ENCODE measurements around the gene KCTD15. TPM values are rescaled to one million over a fixed set of nuclear protein-coding genes. Genes with fewer than 3 reads are reported as not detected.

The KCTD15 gene
- total and polyA plus RNA-seq, 10 donors = 7.6 to 31.8 (median 19.2) TPM

DNA sequence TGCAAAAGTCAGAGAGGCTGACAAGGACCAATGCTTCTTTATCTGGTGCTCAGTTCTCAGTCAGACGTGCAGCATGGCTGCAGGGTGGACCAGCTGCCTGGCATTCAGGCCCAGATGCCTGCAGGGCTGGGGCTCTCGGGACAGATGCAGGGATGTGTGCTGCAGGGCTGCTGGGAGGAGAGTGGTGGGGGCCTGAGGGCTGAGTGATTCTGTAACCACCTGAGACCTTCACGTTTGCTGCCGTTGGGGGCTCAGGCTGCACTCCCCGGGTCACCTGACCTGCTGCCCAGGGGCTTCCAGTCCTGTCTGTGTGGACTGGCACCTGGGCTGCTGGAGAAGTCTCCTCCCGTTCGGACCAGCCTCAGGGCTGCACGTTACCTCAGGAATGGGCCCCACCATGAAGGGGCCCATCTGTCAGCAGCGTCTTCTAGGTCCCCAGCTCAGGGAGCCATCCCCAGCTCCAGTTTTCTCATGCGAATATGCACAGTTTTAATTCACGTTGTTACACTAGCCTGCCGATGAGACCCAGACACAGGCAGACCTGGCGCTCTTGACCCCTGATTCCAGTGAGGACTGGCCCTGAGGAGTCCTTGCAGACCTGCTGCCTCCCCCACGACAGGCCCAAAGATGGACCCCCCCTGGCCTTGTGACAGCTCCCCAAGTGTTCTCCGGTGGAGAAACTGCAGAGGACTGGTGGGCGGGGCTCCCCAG lies 16.9 kb downstream of the KCTD15 start:
- peak; percentile 51 for DNase-seq
- no peak overlapping the region for H3K4me3 ChIP-seq
- H3K4me1 ChIP-seq = peaks cover 0 to 24% (median 8%) of the 10 kb centered on the region in 6 donors
- intact Hi-C loops (cut with DNase I; ENCODE audit: low total_unique reads) = no loop called here
- H3K9me3 ChIP-seq = no peaks in the 10 kb centered on the region
- WGBS, 5 donors = 81 to 91% (median 87%) methylated on average over 13 to 16 of the region's 16 CpGs
- no peaks in the 10 kb centered on the region for H3K27me3 ChIP-seq (replicated peaks in 1 of 7)
- H3K27ac ChIP-seq = no peak overlapping the region
- TF ChIP-seq POLR2AphosphoS5 (IDR thresholded peaks at IDR 0.05) (no peak), CTCF (IDR thresholded peaks at IDR 0.05 in 8 of 11, conservative IDR thresholded peaks at IDR 0.05 in 3 of 11) (no peak), POLR2A (IDR thresholded peaks at IDR 0.05) (no peak)
- H3K36me3 ChIP-seq = peaks cover 0 to 39% (median 18%) of the 10 kb centered on the region in 6 donors

DNA sequence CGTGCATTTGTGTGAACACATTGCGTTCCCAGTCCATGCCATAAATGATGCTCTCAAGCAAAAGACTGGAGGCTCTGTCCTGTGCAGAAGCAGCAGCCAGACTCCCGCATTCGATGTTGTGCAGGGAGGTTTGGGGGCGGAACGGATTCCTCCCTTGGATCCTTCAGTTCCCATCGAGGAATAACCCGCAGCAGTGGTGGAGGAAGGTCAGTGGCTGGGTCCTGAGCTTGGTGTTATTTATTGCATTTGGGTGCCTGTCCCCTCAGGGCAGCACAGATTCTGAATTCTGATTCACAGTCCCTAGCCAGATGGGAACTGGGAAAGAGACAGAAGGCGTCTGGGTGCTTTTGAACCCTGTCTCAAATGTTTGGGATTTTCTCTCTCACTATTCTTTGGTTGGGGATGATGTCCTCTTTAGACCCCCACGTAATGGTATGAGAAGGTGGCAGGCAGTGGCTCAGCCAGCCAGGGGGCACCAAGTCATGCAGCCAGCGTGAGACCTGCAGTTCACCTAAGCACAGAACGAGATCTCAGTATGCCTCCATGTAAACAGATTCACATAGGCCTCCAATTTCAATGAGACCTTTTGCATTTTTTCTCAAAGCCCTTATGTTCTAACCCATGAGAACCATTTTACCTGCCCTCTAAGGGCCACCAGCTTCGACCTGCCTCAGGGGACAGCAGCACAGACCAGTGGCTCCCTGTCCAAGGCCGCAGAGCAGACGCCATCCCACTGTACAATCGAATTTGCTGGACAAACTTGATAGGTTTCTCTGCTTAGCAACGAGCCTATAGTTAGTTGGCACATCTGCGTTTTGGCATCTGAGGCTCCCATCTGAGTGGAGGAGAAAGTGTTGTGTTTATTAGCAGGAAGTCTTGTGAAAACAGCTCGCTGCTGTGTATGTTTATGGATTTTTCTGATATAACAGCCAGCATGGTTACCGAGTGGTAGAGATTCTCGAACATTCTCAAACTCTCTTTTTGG lies 17.8 kb downstream of the KCTD15 start:
- Histone ChIP-seq H3K4me3 (no peak overlapping the region), H3K27ac (no peak overlapping the region), H3K36me3 (peaks cover 0 to 39% (median 18%) of the 10 kb centered on the region in 6 donors), H3K27me3 (replicated peaks in 1 of 7) (peaks cover 0 to under 1% (median 0%) of the 10 kb centered on the region in 7 donors), H3K9me3 (no peaks in the 10 kb centered on the region), H3K4me1 (peaks cover 3 to 29% (median 14%) of the 10 kb centered on the region in 6 donors)
- 82 to 92% (median 87%) methylated on average over 20 to 21 of the region's 21 CpGs for WGBS, 5 donors
- no peak for TF ChIP-seq POLR2AphosphoS5 (IDR thresholded peaks at IDR 0.05)
- TF ChIP-seq CTCF (IDR thresholded peaks at IDR 0.05 in 8 of 11, conservative IDR thresholded peaks at IDR 0.05 in 3 of 11) = no peak
- TF ChIP-seq POLR2A (IDR thresholded peaks at IDR 0.05) = no peak
- peak; percentile 41 for DNase-seq
- intact Hi-C loops (cut with DNase I; ENCODE audit: low total_unique reads) = no loop called here

- 67 to 83% (median 74%) methylated on average over 12 to 15 of the region's 15 CpGs for WGBS, 5 donors
- TF ChIP-seq POLR2A (IDR thresholded peaks at IDR 0.05) (no peak), CTCF (IDR thresholded peaks at IDR 0.05 in 8 of 11, conservative IDR thresholded peaks at IDR 0.05 in 3 of 11) (no peak), POLR2AphosphoS5 (IDR thresholded peaks at IDR 0.05) (no peak)
- H3K36me3 ChIP-seq = peaks cover 0 to 38% (median 18%) of the 10 kb centered on the region in 6 donors
- peak; percentile 31 for DNase-seq
- peaks cover 12 to 40% (median 22%) of the 10 kb centered on the region in 6 donors for H3K4me1 ChIP-seq
- H3K27ac ChIP-seq = no peak overlapping the region
- H3K4me3 ChIP-seq = no peak overlapping the region
- H3K9me3 ChIP-seq = no peaks in the 10 kb centered on the region
- intact Hi-C loops (cut with DNase I; ENCODE audit: low total_unique reads) = no loop called here
- peaks cover 0 to 13% (median 0%) of the 10 kb centered on the region in 7 donors for H3K27me3 ChIP-seq (replicated peaks in 1 of 7)
Observed at GRCh38 chr19:33815380-33816340, 19.0 kb downstream of the KCTD15 start.
